C4-2B (cell line): ENCODE data around the gene ACLY.

Source experiments
- ZFX ChIP-seq: fragments of 450-650 bp; IDR thresholded peaks from 2 replicates; pipeline ENCODE4 v1.6.1; 2017
- TF ChIP-seq, protein P1 (sequence below): fragments of 450-650 bp; conservative IDR thresholded peaks from 2 replicates; pipeline ENCODE4 v1.5.1; 2017; ENCODE audit warnings: mild to moderate bottlenecking

DNA sequence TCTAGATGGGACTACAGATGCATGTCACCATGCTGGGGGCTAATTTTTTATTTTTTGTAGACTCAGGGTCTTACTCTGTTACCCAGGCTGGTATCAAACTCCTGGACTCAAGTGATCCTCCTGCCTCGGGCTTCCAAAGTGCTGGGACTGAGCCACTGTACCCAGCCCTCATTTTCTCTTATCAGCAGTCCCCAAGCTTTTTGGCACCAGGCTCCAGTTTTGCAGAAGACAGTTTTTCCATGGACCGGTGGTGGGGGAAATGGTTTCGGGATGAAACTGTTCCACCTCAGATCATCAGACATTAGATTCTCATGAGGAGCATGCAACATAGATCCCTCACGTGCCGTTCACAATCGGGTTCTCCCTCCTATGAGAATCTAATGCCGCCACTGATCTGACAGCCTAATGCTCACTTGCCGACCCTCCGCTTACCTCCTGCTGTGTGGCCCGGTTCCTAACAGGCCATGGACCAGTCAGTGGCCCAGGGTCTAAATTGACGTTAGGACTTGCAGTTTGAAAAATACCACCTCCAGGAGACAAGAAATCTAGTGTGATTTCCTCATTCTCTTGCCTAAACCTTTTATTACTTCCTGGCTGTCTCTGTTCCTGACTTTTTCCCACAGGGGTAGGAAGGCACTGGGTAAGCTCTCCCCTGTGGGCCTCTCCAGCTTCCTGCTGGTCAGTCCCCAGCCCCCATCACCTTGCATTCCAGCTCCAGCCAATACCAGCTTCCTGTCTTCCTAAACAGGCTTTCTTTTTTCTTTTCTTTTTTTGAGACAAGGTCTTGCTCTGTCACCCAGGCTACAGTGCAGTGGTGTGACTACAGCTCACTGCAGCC, 38.5 kb upstream of the ACLY start:
- TF ChIP-seq, protein P1, sequence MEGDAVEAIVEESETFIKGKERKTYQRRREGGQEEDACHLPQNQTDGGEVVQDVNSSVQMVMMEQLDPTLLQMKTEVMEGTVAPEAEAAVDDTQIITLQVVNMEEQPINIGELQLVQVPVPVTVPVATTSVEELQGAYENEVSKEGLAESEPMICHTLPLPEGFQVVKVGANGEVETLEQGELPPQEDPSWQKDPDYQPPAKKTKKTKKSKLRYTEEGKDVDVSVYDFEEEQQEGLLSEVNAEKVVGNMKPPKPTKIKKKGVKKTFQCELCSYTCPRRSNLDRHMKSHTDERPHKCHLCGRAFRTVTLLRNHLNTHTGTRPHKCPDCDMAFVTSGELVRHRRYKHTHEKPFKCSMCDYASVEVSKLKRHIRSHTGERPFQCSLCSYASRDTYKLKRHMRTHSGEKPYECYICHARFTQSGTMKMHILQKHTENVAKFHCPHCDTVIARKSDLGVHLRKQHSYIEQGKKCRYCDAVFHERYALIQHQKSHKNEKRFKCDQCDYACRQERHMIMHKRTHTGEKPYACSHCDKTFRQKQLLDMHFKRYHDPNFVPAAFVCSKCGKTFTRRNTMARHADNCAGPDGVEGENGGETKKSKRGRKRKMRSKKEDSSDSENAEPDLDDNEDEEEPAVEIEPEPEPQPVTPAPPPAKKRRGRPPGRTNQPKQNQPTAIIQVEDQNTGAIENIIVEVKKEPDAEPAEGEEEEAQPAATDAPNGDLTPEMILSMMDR = no peak
- TF ChIP-seq ZFX = no peak
